ENCODE data around the gene HDAC7.

DNA sequence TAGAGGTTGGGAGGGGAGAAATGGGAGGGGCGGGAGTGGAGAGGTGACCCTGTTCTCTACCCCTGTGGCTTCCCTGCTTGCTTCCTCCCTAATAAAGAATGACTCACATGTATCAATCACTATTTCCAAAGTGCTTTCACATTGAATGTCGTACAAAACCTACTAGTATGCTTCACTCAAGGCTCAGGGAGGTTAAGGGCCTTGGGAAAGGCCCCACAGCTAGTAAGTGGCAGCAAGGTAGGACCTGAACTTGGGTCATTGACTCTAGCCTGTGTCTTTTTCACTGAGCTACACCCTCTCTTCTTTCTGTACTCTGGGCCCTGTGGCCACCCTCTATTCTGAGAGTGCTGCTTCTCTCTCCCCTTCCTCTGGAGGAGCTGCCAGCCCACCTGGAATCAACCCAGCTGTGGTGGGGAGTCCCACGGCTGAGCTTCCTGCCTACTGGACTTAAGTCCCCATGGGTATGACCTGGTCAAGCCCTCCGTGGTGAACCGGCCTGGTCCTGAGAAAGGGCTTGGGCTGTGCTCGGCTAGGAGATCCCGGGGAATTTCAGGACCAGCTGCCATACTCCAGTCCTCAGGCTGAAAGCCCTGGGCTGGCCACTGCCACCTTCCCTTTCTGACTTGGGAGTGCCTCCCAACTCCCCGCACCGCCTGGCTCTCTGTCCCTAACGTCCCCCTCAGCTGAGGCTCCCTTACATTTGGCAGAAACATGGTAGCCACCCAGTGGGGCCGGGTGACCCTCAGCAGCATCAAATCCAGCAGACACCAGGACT is 33.6 kb downstream of the HDAC7 start:
- TF ChIP-seq, protein P1, sequence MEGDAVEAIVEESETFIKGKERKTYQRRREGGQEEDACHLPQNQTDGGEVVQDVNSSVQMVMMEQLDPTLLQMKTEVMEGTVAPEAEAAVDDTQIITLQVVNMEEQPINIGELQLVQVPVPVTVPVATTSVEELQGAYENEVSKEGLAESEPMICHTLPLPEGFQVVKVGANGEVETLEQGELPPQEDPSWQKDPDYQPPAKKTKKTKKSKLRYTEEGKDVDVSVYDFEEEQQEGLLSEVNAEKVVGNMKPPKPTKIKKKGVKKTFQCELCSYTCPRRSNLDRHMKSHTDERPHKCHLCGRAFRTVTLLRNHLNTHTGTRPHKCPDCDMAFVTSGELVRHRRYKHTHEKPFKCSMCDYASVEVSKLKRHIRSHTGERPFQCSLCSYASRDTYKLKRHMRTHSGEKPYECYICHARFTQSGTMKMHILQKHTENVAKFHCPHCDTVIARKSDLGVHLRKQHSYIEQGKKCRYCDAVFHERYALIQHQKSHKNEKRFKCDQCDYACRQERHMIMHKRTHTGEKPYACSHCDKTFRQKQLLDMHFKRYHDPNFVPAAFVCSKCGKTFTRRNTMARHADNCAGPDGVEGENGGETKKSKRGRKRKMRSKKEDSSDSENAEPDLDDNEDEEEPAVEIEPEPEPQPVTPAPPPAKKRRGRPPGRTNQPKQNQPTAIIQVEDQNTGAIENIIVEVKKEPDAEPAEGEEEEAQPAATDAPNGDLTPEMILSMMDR (conservative IDR thresholded peaks at IDR 0.05 in 1 of 2, IDR thresholded peaks at IDR 0.05 in 1 of 2; ENCODE audit: extremely low read depth in 1 of 2, insufficient read depth in 1 of 2, low read depth in 1 of 2, low read length in 2 of 2) = no peak
- TF ChIP-seq EZH2 (IDR thresholded peaks at IDR 0.05; ENCODE audit: borderline replicate concordance, low read length) = no peak

Data from mammary epithelial cell (primary cell).